Endodermal cell (in vitro differentiated cells): ENCODE measurements around the gene BAZ1A. TPM values are rescaled to one million over a fixed set of nuclear protein-coding genes. Genes with fewer than 3 reads are reported as not detected.

Experiments
- DNase-seq: peaks from one replicate; pipeline ENCODE4 v3.0.0-alpha.2; 2017
- H3K27ac ChIP-seq: 2 replicates; pipeline ENCODE4 v1.5.1; 2013; ENCODE audit warnings: mild to moderate bottlenecking, low read depth, low read length, moderate library complexity
- H3K27me3 ChIP-seq: 2 replicates; pipeline ENCODE4 v1.6.1; 2013; ENCODE audit warnings: mild to moderate bottlenecking, low read length, moderate library complexity; ENCODE audit not compliant: insufficient read depth, control insufficient read depth, poor library complexity, severe bottlenecking
- H3K36me3 ChIP-seq: 2 replicates; pipeline ENCODE4 v1.7.0; 2013; ENCODE audit warnings: mild to moderate bottlenecking, low read length, moderate library complexity; ENCODE audit not compliant: control insufficient read depth, insufficient read depth
- H3K4me1 ChIP-seq: one replicate; pipeline ENCODE4 v1.7.0; 2013; ENCODE audit warnings: low read length; ENCODE audit not compliant: control insufficient read depth, insufficient read depth
- H3K4me3 ChIP-seq: 2 replicates; pipeline ENCODE4 v1.5.1; 2013; ENCODE audit warnings: mild to moderate bottlenecking, low read length, moderate library complexity
- H3K9ac ChIP-seq: 2 replicates; pipeline ENCODE4 v1.6.1; 2013; ENCODE audit warnings: mild to moderate bottlenecking, low read length, moderate library complexity; ENCODE audit not compliant: poor library complexity, severe bottlenecking; ENCODE audit errors: extremely low read depth
- H3K9me3 ChIP-seq: 2 replicates; pipeline ENCODE4 v1.6.1; 2013; ENCODE audit warnings: mild to moderate bottlenecking, low read length, moderate library complexity; ENCODE audit not compliant: control insufficient read depth
- H3K27ac Mint-ChIP-seq: 2 replicates; pipeline ENCODE4 v1.8.0; 2020; ENCODE audit warnings: mixed read lengths
- H3K27me3 Mint-ChIP-seq: 2 replicates; pipeline ENCODE4 v1.8.0; 2021; ENCODE audit warnings: mild to moderate bottlenecking, mixed read lengths; ENCODE audit not compliant: insufficient read depth
- H3K36me3 Mint-ChIP-seq: 2 replicates; pipeline ENCODE4 v1.8.0; 2020; ENCODE audit warnings: low read depth, mixed read lengths
- H3K4me1 Mint-ChIP-seq: 2 replicates; pipeline ENCODE4 v1.8.0; 2020; ENCODE audit warnings: mixed read lengths
- H3K4me3 Mint-ChIP-seq: 2 replicates; pipeline ENCODE4 v1.8.0; 2020; ENCODE audit warnings: mild to moderate bottlenecking, moderate library complexity, mixed read lengths
- H3K9me3 Mint-ChIP-seq: 2 replicates; pipeline ENCODE4 v1.8.0; 2020; ENCODE audit warnings: mild to moderate bottlenecking, mixed read lengths
- WGBS, 2 experiments: methylation state at CpG; one replicate each; pipeline versions ENCODE4 v1.1.5 to v1.1.7; 2013; ENCODE audit warnings: missing lambda C conversion rate in 2 of 2, mixed read lengths in 1 of 2; ENCODE audit not compliant: insufficient coverage in 1 of 2, insufficient read length in 1 of 2; 5-methylcytosine and 5-hydroxymethylcytosine counted together
- total RNA-seq, 2 donors: library from RNA; stranded (reverse); fragmentation: NEBNext Ultra II Directional in 1 of 2; extraction: Animal tissue kit (Norgen Biotek cat#: 25700) in 1 of 2; gene quantifications; 2 replicates in 1 of 2; 3 replicates in 1 of 2; pipeline ENCODE4 v1.2.1, GENCODE V29; 2021
- TF ChIP-seq, protein P1 (sequence below): fragments of 200-600 bp; sonication (generic); conservative IDR thresholded peaks from 2 replicates; pipeline ENCODE4 v1.5.0; 2021; ENCODE audit warnings: antibody characterized with exemption, mild to moderate bottlenecking

BAZ1A gene
- total RNA-seq, 2 donors from 2014 or later: 22.3 to 23.3 TPM

DNA sequence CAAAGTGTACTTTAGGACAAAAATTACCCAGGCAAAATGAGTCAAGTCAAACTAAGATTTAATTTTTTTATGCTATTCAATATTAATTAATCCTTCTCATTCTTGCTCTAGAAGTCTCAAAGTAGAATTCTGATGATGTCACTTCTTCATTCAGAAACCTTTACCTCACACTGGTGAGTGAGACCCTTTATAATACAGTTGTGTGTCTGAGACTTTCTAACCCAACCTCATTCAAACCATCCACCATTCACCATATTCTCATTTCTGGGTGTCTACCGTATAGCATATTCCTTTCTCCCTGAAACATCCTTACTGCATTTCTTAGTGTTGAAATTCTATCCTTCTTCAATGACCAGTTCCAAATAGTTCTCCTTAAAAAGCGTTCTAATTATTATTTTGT lies 119.9 kb downstream of the BAZ1A start:
- no peaks in the 10 kb centered on the region for H3K27me3 ChIP-seq
- no peaks in the 10 kb centered on the region for H3K9me3 ChIP-seq
- 93 to 100% methylated on average over 2 of the region's 2 CpGs for WGBS, 2 experiments
- no peaks in the 10 kb centered on the region for H3K27me3 Mint-ChIP-seq
- H3K36me3 ChIP-seq: peaks cover 56% of the 10 kb centered on the region
- no peaks in the 10 kb centered on the region for H3K4me1 Mint-ChIP-seq
- H3K4me3 ChIP-seq: no peak overlapping the region
- H3K4me1 ChIP-seq: no peaks in the 10 kb centered on the region
- H3K9me3 Mint-ChIP-seq: no peaks in the 10 kb centered on the region
- no peak for DNase-seq
- H3K27ac Mint-ChIP-seq: no peak overlapping the region
- H3K4me3 Mint-ChIP-seq: no peak overlapping the region
- H3K36me3 Mint-ChIP-seq: peaks cover 33% of the 10 kb centered on the region
- TF ChIP-seq, protein P1, sequence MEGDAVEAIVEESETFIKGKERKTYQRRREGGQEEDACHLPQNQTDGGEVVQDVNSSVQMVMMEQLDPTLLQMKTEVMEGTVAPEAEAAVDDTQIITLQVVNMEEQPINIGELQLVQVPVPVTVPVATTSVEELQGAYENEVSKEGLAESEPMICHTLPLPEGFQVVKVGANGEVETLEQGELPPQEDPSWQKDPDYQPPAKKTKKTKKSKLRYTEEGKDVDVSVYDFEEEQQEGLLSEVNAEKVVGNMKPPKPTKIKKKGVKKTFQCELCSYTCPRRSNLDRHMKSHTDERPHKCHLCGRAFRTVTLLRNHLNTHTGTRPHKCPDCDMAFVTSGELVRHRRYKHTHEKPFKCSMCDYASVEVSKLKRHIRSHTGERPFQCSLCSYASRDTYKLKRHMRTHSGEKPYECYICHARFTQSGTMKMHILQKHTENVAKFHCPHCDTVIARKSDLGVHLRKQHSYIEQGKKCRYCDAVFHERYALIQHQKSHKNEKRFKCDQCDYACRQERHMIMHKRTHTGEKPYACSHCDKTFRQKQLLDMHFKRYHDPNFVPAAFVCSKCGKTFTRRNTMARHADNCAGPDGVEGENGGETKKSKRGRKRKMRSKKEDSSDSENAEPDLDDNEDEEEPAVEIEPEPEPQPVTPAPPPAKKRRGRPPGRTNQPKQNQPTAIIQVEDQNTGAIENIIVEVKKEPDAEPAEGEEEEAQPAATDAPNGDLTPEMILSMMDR: no peak
- no peak overlapping the region for H3K9ac ChIP-seq
- no peak overlapping the region for H3K27ac ChIP-seq

DNA sequence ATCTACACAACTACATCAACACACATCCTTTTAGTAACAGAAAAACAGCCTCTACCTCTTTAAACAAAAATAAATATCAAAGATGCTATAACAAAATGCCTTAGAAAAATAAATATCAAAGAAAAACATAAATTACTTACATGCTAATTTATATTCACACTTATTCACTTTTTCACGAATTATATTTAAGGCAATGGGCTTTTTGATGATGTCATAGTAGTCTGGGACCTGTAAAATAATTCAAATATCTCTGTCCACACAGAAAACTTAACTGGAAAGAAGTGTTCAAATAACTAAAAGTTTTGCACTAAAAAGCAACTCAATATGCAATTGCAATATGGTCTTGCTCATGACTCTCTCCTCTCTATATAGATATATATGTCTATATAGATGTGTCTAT lies 120.5 kb downstream of the BAZ1A start:
- no peaks in the 10 kb centered on the region for H3K27me3 ChIP-seq
- Mint-ChIP-seq H3K27ac (no peak overlapping the region), H3K36me3 (peaks cover 31% of the 10 kb centered on the region), H3K27me3 (no peaks in the 10 kb centered on the region), H3K4me3 (no peak overlapping the region), H3K4me1 (no peaks in the 10 kb centered on the region), H3K9me3 (no peaks in the 10 kb centered on the region)
- WGBS, 2 experiments: 80% methylated on average over 1 of the region's 1 CpG; no CpG with 5 or more reads in 1 of the 2 experiments
- no peak overlapping the region for H3K27ac ChIP-seq
- H3K9ac ChIP-seq: no peak overlapping the region
- TF ChIP-seq, protein P1: no peak
- peaks cover 53% of the 10 kb centered on the region for H3K36me3 ChIP-seq
- no peaks in the 10 kb centered on the region for H3K9me3 ChIP-seq
- no peak overlapping the region for H3K4me3 ChIP-seq
- no peak for DNase-seq
- no peaks in the 10 kb centered on the region for H3K4me1 ChIP-seq

DNA sequence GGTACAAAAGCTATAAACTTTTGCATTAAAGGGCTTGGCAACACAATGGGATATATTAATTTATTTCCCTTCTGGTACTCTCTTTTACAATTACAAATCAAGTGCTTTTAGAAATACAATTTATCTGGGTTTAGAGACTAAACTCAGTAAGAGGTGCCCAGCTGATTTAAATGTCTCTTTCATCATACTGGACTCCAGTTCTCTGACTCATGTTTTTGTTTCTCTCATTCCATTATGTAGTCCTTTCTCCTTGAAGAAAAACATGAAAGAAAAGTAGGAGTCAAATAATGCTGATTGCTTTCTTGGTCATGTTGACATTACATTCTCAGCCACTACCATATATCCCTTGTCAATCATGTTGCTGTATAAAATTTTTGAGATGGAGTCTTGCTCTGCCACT lies 124.5 kb downstream of the BAZ1A start:
- no peak overlapping the region for H3K4me3 Mint-ChIP-seq
- H3K27ac Mint-ChIP-seq: no peak overlapping the region
- Histone ChIP-seq H3K36me3 (peaks cover 37% of the 10 kb centered on the region), H3K4me3 (no peak overlapping the region), H3K27ac (no peak overlapping the region), H3K27me3 (no peaks in the 10 kb centered on the region), H3K4me1 (no peaks in the 10 kb centered on the region), H3K9ac (no peak overlapping the region), H3K9me3 (no peaks in the 10 kb centered on the region)
- DNase-seq: no peak
- H3K27me3 Mint-ChIP-seq: no peaks in the 10 kb centered on the region
- TF ChIP-seq, protein P1: no peak
- H3K9me3 Mint-ChIP-seq: no peaks in the 10 kb centered on the region
- peaks cover 18% of the 10 kb centered on the region for H3K36me3 Mint-ChIP-seq
- no peaks in the 10 kb centered on the region for H3K4me1 Mint-ChIP-seq
